ENCODE data around the gene NBPF12.
"Not testable (repeated sequence)": the region's sequence is repeated elsewhere in the genome, so short reads cannot be mapped to it uniquely, and the experiment has no call there.

NBPF12 gene, protein sequence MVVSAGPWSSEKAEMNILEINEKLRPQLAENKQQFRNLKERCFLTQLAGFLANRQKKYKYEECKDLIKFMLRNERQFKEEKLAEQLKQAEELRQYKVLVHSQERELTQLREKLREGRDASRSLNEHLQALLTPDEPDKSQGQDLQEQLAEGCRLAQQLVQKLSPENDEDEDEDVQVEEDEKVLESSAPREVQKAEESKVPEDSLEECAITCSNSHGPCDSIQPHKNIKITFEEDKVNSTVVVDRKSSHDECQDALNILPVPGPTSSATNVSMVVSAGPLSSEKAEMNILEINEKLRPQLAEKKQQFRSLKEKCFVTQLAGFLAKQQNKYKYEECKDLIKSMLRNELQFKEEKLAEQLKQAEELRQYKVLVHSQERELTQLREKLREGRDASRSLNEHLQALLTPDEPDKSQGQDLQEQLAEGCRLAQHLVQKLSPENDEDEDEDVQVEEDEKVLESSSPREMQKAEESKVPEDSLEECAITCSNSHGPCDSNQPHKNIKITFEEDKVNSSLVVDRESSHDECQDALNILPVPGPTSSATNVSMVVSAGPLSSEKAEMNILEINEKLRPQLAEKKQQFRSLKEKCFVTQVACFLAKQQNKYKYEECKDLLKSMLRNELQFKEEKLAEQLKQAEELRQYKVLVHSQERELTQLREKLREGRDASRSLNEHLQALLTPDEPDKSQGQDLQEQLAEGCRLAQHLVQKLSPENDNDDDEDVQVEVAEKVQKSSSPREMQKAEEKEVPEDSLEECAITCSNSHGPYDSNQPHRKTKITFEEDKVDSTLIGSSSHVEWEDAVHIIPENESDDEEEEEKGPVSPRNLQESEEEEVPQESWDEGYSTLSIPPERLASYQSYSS (N-terminal part only)

GRCh38 chr1:146938242-146938902, at the start of gene NBPF12:
Gene NBPF12 (plus strand): TSS chr1:146938324. CDS start chr1:146960144, 21,820 bp downstream.
- peak; percentile 84 for DNase-seq

DNA sequence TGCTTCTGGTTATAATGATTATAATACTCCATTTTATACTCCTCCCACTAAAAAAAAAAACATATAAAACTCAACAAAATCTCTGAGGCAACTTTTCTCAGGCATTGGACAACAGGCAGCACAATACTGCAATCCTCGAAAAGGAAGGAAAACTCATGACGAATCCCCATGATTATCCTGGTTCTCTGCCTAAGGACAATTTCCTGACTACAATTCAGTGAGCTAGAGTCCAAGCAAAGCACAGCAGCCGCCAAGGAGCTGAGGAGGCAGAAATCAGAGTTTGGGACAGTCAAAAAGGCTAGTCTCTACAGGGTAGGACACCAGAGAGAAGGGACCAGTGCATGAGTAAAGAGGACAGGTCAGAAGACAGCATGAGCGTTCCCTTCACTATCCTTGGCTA, 46.8 kb upstream of the NBPF12 start:
- not testable (repeated sequence) for DNase-seq

GRCh38 chr1:146892331-146892730, 45.8 kb upstream of the NBPF12 start:
- not testable (repeated sequence) for DNase-seq

GRCh38 chr1:146907565-146908261, 30.4 kb upstream of the NBPF12 start:
- DNase-seq: not testable (repeated sequence)

GRCh38 chr1:146912975-146913374, 25.1 kb upstream of the NBPF12 start:
- DNase-seq: not testable (repeated sequence)

DNA sequence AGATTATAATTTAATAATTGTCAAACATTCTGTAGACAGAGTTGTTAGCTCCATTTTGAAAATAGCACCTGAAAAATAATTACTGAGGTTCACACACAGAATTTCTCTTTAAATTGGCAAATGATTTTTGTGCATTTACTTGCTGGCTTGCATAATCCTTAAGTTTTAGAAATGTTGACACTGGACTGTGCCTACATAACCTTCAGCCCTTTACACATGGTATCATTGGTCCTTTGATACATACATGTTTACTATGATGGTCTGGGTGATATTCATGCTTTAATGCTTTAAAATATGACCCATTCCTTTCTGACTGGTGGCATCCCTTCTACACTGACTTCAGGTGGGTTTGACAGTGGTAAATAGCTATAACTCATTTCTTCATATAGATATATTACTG, 17.3 kb upstream of the NBPF12 start:
- DNase-seq: not testable (repeated sequence)

DNA sequence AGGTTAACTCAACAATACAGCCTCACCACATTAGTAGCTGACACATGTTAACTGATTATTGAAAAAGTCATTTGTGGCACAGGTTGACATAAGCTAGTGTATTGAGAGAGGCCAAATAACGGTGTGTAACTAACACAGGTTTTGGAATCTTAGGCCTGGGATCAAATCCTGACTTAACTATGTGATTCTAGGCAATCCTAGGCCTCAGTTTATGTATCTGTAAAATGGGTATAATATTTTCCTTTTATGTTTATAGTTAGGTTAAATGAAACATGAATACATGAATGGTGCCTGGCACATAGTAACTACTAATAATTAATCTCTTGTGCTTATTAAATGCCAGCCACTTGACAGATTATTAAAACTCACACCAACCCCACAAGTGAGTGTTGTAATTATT, 15.5 kb upstream of the NBPF12 start:
- DNase-seq: not testable (repeated sequence)

DNA sequence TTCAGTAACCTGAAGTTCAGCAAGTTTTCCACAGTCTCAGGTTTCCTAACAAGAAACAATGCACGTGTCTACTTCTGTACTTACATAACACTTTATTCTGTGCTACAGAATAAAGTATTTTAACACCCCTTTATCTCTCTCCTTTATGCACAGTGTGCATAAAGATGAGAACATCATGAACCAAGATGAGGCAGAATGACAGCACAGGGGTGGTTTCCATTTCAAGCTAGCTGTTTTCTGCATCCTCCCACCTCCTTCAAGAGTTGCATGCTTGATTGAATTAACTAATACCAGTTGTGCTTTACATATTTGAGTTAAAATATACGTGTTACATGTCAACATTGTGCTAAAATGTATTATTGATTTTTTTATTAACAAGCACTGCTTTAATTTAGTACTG, 14.0 kb upstream of the NBPF12 start:
- DNase-seq: not testable (repeated sequence)

GRCh38 chr1:146926413-146926812, 11.7 kb upstream of the NBPF12 start:
- not testable (repeated sequence) for DNase-seq

DNA sequence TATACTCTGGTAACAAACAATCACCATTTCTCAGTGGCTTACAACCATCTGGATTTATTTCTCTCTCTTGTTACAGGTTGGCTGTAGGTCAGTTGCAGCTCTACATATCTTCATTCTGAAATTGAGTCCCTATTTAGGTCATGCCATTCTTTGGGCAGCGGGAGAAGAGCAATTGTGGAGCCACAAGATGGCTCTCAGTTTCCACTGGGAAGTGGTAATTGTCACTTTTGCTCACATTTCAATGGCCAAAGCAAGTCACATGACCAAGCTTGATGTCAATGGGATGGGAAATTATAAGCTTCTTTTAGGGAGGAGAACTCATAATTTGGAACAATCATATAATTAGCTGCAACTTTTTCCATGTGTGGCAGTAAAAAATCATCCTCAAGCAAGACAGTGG, 7.9 kb upstream of the NBPF12 start:
- DNase-seq: not testable (repeated sequence)

- peak; percentile 4 for DNase-seq
These were observed 3.5 kb upstream of the NBPF12 start for GRCh38 chr1:146934390-146935223.

DNA sequence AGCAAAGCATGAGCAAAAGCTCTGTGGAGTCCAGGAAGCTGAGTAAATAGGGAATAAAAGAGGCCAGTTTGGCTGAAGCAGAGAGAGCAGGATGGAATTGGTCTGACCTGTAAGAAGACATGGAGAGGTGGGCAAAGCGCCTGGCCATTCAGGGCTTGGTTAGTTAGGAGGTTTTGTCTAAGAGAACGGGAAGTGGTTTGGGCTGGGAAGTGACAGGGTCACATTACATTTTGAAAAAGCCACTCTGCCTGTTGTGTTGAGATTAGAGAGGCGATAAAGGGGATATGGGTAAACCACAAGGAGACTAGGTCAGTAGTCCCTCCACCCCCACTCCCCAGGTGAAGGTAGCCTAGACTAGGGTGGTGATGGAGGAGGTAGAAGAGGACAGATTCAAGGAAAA, 662 bp upstream of the NBPF12 start:
- DNase-seq: peak; percentile 41

- DNase-seq: peak; percentile 23
These were observed 1.0 kb downstream of the NBPF12 start for GRCh38 chr1:146938927-146939786.

DNA sequence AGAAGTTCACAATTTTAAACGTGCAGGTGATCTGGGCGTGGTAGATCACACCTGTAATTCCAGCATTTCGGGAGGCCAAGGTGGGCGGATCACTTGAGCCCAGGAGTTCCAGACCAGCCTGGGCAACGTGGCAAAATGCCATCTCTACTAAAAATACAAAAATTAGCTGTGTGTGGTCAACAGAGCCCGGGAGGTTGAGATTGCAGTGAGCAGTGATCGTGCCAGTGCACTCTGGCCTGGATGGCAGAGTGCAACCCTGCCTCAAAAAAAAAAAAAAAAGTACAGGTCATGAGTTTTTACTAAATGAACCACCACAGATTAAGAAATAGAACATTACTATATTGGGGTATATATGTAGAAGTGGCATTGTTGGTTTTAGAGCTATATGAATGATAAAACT, 2.2 kb downstream of the NBPF12 start:
- not testable (repeated sequence) for DNase-seq

- not testable (repeated sequence) for DNase-seq
These were observed 5.3 kb downstream of the NBPF12 start for GRCh38 chr1:146943342-146943886.

GRCh38 chr1:146948127-146948526, 10.0 kb downstream of the NBPF12 start:
- DNase-seq: not testable (repeated sequence)

GRCh38 chr1:146964340-146964739, 26.2 kb downstream of the NBPF12 start:
- not testable (repeated sequence) for DNase-seq

DNA sequence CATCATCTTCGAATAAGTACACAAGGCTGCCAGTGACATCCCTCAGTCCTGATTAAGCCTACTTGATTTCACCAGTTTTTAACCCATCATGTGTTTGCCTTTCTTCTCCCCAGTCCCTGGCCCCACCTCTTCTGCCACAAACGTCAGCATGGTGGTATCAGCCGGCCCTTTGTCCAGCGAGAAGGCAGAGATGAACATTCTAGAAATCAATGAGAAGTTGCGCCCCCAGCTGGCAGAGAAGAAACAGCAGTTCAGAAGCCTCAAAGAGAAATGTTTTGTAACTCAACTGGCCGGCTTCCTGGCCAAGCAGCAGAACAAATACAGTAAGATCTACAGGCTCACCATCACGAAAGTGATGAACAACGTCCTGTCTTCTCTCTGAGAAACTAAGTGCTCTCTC, 28.2 kb downstream of the NBPF12 start:
- not testable (repeated sequence) for DNase-seq

GRCh38 chr1:146970656-146971055, 32.5 kb downstream of the NBPF12 start:
- DNase-seq: not testable (repeated sequence)

GRCh38 chr1:146972681-146973080, 34.6 kb downstream of the NBPF12 start:
- DNase-seq: not testable (repeated sequence)
